T-cell (primary cell): ENCODE results near the gene HNRNPUL2. TPM values are rescaled to one million over a fixed set of nuclear protein-coding genes. Genes with fewer than 3 reads are reported as not detected.
"Not testable (repeated sequence)": the region's sequence is repeated elsewhere in the genome, so short reads cannot be mapped to it uniquely, and the experiment has no call there.

Source experiments
- ATAC-seq, 4 experiments: fragments of 200-7000 bp in 3 of 4; fragments of 150-1000 bp in 1 of 4; cut with Tn5 transposase; replicated peaks in 1 of 4; 1 replicate in 3 of 4; 2 replicates in 1 of 4; pipeline ENCODE4 v1.10.0; 2021; ENCODE audit warnings: moderate library complexity in 3 of 4, mild to moderate bottlenecking in 2 of 4, moderate number of reproducible peaks in 1 of 4
- CTCF ChIA-PET, 2 donors: fragments of 300-600 bp; sonication (Branson Sonifier 250); formaldehyde crosslinking; loops; one replicate each; lab custom pipeline; 2022; ENCODE audit warnings: antibody characterized with exemption in 2 of 2; lab: Charles Lee
- POLR2A ChIA-PET, 2 donors: fragments of 300-600 bp; sonication (Branson Sonifier 250); formaldehyde crosslinking; loops; one replicate each; lab custom pipeline; 2022; ENCODE audit warnings: antibody characterized with exemption in 2 of 2; lab: Charles Lee
- DNase-seq, 35 experiments: peaks; one replicate each; pipeline versions ENCODE4 v3.0.0 to v3.0.0-alpha.2; 2013 to 2023
- H3K27ac ChIP-seq: one replicate; pipeline ENCODE4 v1.5.1; 2013; ENCODE audit warnings: low read length
- H3K27me3 ChIP-seq, 2 experiments: replicated peaks in 1 of 2; 1 replicate in 1 of 2; 2 replicates in 1 of 2; pipeline versions ENCODE4 v1.6.1 to v1.7.0; 2013; ENCODE audit warnings: low read length in 1 of 2, mixed read lengths in 1 of 2; ENCODE audit not compliant: control insufficient read depth in 2 of 2, insufficient read depth in 2 of 2; ENCODE audit errors: extremely low read depth in 1 of 2
- H3K36me3 ChIP-seq, 2 donors: 1 replicate in 1 of 2; 2 replicates in 1 of 2; pipeline versions ENCODE4 v1.6.1 to v1.7.0; 2013; ENCODE audit warnings: low read length in 1 of 2; ENCODE audit not compliant: control insufficient read depth in 2 of 2, insufficient read depth in 1 of 2; ENCODE audit errors: extremely low read depth in 1 of 2
- H3K4me1 ChIP-seq, 2 experiments: 1 replicate in 1 of 2; 2 replicates in 1 of 2; pipeline versions ENCODE4 v1.6.1 to v1.7.0; 2013; ENCODE audit warnings: low read length in 2 of 2, mixed read lengths in 1 of 2; ENCODE audit not compliant: insufficient read depth in 2 of 2, control insufficient read depth in 1 of 2; ENCODE audit errors: extremely low read depth in 1 of 2
- H3K4me3 ChIP-seq, 2 donors: 1 replicate in 1 of 2; 2 replicates in 1 of 2; pipeline versions ENCODE4 v1.5.1 to v1.7.0; 2013; ENCODE audit warnings: mild to moderate bottlenecking in 2 of 2, low read length in 1 of 2, moderate library complexity in 1 of 2; ENCODE audit not compliant: control insufficient read depth in 1 of 2; ENCODE audit errors: extremely low read depth in 1 of 2
- H3K9me3 ChIP-seq: 2 replicates; pipeline ENCODE4 v1.7.0; 2013
- H3K27ac Mint-ChIP-seq, 2 donors: one replicate each; pipeline ENCODE4 v1.8.0; 2020 to 2021; ENCODE audit warnings: mild to moderate bottlenecking in 2 of 2, mixed read lengths in 2 of 2
- H3K27me3 Mint-ChIP-seq, 2 donors: one replicate each; pipeline ENCODE4 v1.8.0; 2021 to 2022; ENCODE audit warnings: mixed read lengths in 2 of 2
- H3K36me3 Mint-ChIP-seq: one replicate; pipeline ENCODE4 v1.8.0; 2021; ENCODE audit warnings: mixed read lengths
- H3K4me1 Mint-ChIP-seq, 3 donors: one replicate each; pipeline ENCODE4 v1.8.0; 2020 to 2022; ENCODE audit warnings: mixed read lengths in 3 of 3, mild to moderate bottlenecking in 1 of 3
- H3K4me3 Mint-ChIP-seq, 3 donors: one replicate each; pipeline ENCODE4 v1.8.0; 2020 to 2022; ENCODE audit warnings: mild to moderate bottlenecking in 3 of 3, mixed read lengths in 3 of 3, moderate library complexity in 3 of 3
- H3K9me3 Mint-ChIP-seq, 3 donors: one replicate each; pipeline ENCODE4 v1.8.0; 2020 to 2022; ENCODE audit warnings: mixed read lengths in 3 of 3
- WGBS: methylation state at CpG from one replicate; pipeline ENCODE4 v1.1.5; 2013; ENCODE audit warnings: missing lambda C conversion rate; ENCODE audit not compliant: insufficient coverage; 5-methylcytosine and 5-hydroxymethylcytosine counted together
- total RNA-seq, 35 experiments: library from RNA in 6 of 35; stranded (reverse) in 6 of 35; fragments of 120-200 nt in 1 of 35; gene quantifications; one replicate each; pipeline versions ENCODE4 v1.2.1 to v1.2.4 and lab custom pipeline; 2013 to 2026

Gene HNRNPUL2
- total RNA-seq, 5 donors from 2014 or later (not counting 1 experiment from before 2014, with no cell fraction given) = 45.8 to 67.8 (median 62.7) TPM

DNA sequence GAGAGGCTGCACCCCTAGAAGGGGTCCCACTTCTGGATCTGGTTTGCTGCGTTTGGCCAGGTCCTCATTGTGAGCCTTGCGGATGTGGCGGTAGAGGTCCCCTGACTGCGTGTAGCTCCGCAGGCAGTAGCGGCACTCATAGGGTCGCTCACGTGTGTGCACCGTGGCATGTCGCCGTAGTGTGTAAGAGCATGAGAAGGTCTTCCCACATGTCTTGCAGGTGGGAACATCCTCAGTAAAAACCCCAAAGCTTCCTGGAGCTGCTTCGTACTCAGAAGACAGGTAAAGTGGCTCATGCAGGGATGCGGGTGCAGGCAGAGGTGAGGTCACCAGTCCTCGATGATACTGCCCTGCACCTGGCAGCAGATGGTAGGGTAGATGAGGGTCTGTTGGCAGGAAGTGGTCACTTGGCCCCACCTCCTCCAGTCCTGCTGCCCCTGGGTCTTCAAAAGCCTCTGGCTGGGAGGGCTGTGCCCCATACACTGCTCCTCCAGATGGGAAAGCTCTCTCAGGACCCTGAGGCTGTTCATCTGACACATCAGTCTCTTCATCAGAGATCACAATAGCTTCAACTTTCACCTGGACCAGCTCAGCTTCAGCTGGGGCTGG lies 25.0 kb upstream of the HNRNPUL2 start:
- H3K4me1 Mint-ChIP-seq = peaks cover 19 to 34% (median 31%) of the 10 kb centered on the region in 3 donors
- H3K4me1 ChIP-seq = peaks cover 4 to 37% of the 10 kb centered on the region in 2 experiments
- ATAC-seq = no peak
- no peaks in the 10 kb centered on the region for H3K9me3 ChIP-seq
- peak overlapping the region; percentile 62 for H3K27ac ChIP-seq
- H3K9me3 Mint-ChIP-seq = no peaks in the 10 kb centered on the region
- peak overlapping the region in 2 of 3 donors; percentile 55 to 83 for H3K4me3 Mint-ChIP-seq
- CTCF ChIA-PET = no interaction called here
- no peak for DNase-seq
- POLR2A ChIA-PET = interaction anchor here in 1 of 2 donors (0.6 kb wide), 1 partner anchor 118 kb away, joined by 4 read pairs; no protein-coding TSS in a partner anchor
- peak overlapping the region; percentile 96 to 99 for H3K27ac Mint-ChIP-seq
- H3K27me3 ChIP-seq = no peaks in the 10 kb centered on the region
- H3K36me3 ChIP-seq = peaks cover 9 to 31% of the 10 kb centered on the region in 2 donors
- peaks cover 12% of the 10 kb centered on the region for H3K36me3 Mint-ChIP-seq
- WGBS = 94% methylated on average over 12 of the region's 14 CpGs
- no peaks in the 10 kb centered on the region for H3K27me3 Mint-ChIP-seq
- H3K4me3 ChIP-seq = no peak overlapping the region

DNA sequence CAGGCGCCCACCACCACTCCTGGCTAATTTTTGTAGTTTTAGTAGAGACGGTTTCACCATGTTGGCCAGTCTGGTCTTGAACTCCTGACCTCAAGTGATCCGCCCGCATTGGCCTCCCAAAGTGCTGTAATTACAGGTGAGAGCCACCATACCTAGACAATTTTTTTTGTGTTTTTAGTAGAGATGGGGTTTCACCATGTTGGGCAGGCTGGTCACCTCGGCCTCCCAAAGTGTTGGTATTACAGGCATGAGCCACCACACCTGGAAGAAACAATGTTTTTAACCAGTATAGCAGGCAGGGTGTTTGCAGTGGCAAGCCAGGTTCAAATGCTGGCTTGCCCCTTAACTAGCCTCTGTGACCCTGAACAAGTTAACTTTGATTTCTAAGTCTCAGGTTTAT lies 22.7 kb upstream of the HNRNPUL2 start:
- H3K4me1 ChIP-seq = peaks cover 4 to 37% of the 10 kb centered on the region in 2 experiments
- H3K4me3 Mint-ChIP-seq, H3K27me3 ChIP-seq, ATAC-seq, POLR2A ChIA-PET, H3K9me3 ChIP-seq, H3K27ac ChIP-seq, H3K4me3 ChIP-seq, DNase-seq, H3K9me3 Mint-ChIP-seq, H3K27me3 Mint-ChIP-seq: not testable (repeated sequence)
- CTCF ChIA-PET = interaction anchor here in 1 of 2 donors (1.0 kb wide), 1 partner anchor 22 kb away, joined by 3 read pairs; the partner anchor contains the start of gene HNRNPUL2
- Mint-ChIP-seq H3K27ac (peak overlapping the region in 1 of 2 donors; percentile 58), H3K4me1 (peaks cover 19 to 34% (median 31%) of the 10 kb centered on the region in 3 donors), H3K36me3 (peaks cover 12% of the 10 kb centered on the region)
- WGBS = 100% methylated on average over 1 of the region's 5 CpGs
- H3K36me3 ChIP-seq = peaks cover 9 to 31% of the 10 kb centered on the region in 2 donors

DNA sequence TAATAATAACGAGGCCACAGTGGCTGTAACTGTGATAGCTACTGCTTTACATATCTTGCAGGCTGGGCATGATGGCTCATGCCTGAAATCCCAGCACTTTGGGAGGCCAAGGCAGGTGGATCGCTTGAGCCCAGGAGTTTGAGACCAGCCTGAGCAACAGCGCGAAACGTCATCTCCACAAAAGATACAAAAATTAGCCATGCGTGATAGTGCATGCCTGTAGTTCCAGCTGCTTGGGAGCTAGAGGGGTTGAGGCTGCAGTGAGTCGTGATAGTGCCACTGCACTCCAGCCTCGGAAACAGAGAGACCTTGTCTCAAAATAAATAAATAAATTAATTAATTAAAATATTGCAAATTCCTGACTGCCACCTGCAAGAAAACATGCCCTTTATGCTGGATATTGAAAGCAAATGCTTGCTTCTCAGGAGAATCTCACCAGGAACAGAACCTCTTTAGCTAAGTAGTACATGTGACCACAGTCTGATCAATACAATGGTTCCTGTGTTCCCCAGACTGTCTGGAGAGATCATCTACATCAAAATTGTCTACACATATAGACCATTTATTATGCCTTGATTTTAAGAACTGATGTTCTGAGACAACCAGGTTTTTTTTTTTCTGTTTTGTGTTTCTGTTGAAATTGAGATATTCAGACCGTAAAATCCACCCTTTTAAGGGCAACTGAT lies 20.4 kb upstream of the HNRNPUL2 start:
- Histone ChIP-seq H3K36me3 (peaks cover 9 to 24% of the 10 kb centered on the region in 2 donors), H3K4me3 (no peak overlapping the region), H3K9me3 (no peaks in the 10 kb centered on the region), H3K27ac (no peak overlapping the region), H3K4me1 (peaks cover 0 to 19% of the 10 kb centered on the region in 2 experiments), H3K27me3 (no peaks in the 10 kb centered on the region)
- peaks cover 9 to 21% (median 16%) of the 10 kb centered on the region in 3 donors for H3K4me1 Mint-ChIP-seq
- H3K36me3 Mint-ChIP-seq = peaks cover 12% of the 10 kb centered on the region
- H3K9me3 Mint-ChIP-seq = no peaks in the 10 kb centered on the region
- ChIA-PET CTCF (interaction anchor here in 1 of 2 donors (0.7 to 1.0 kb wide), 3 partner anchors 137 to 1351 kb away, joined by 3 read pairs; no protein-coding TSS in a partner anchor), POLR2A (interaction anchor here in 1 of 2 donors (0.6 kb wide), 1 partner anchor 71 kb away, joined by 14 read pairs; no protein-coding TSS in a partner anchor)
- WGBS = 93% methylated on average over 2 of the region's 9 CpGs
- DNase-seq (no peak), ATAC-seq (no peak)
- no peak overlapping the region for H3K27ac Mint-ChIP-seq
- no peak overlapping the region for H3K4me3 Mint-ChIP-seq
- no peaks in the 10 kb centered on the region for H3K27me3 Mint-ChIP-seq

DNA sequence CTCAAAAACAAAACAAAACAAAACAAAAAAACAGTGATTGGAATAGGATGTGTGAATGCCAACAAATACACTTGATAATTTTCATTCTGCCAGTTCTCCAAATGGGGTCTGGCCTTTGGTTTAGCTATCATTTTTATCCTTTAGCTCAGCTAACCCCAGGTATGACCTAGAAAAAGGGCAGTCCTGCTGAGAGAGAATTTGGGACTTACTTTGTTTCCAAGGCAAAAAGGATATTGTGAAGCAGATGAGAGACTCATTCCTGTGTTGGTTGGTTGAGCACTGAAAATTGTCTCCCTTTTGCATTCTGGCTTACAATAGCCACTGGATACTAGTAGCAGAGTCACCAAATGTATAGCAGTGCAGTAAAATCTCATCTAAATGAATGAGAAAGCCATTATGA lies 9.9 kb upstream of the HNRNPUL2 start:
- Mint-ChIP-seq H3K4me1 (peaks cover 5 to 7% (median 7%) of the 10 kb centered on the region in 3 donors), H3K27ac (no peak overlapping the region), H3K9me3 (no peaks in the 10 kb centered on the region), H3K4me3 (no peak overlapping the region), H3K27me3 (no peaks in the 10 kb centered on the region), H3K36me3 (peaks cover 22% of the 10 kb centered on the region)
- peaks cover 0 to 3% of the 10 kb centered on the region in 2 experiments for H3K4me1 ChIP-seq
- no peak overlapping the region for H3K27ac ChIP-seq
- CTCF ChIA-PET = interaction anchor here in 1 of 2 donors (0.7 kb wide), 1 partner anchor 125 kb away, joined by 3 read pairs; no protein-coding TSS in a partner anchor
- no peaks in the 10 kb centered on the region for H3K9me3 ChIP-seq
- ATAC-seq (no peak), DNase-seq (no peak)
- POLR2A ChIA-PET = interaction anchor here in 1 of 2 donors (0.6 to 0.7 kb wide), 2 partner anchors 24 to 107 kb away, joined by 3 to 4 read pairs; no protein-coding TSS in a partner anchor
- H3K4me3 ChIP-seq = no peak overlapping the region
- peaks cover 0 to 59% of the 10 kb centered on the region in 2 donors for H3K36me3 ChIP-seq
- H3K27me3 ChIP-seq = no peaks in the 10 kb centered on the region

DNA sequence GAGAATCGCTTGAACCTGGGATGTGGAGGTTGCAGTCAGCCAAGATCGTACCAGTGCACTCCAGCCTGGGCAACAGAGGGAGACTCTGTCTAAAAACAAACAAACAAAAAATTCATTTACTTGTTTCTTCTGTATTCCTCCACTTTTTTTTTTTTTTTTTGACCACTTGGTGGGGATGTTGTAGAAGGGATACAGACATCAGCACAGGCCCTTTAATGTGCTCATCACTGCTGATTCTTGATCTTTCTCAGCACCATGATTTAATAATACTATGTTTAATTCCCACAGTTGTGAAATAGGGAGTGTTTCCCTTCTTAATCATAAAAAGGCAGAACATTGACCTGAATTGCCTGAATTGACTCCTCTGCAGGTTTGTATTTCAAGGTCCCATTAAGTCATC lies 5.6 kb upstream of the HNRNPUL2 start:
- ATAC-seq (no peak), DNase-seq (peak in 1 of 35 experiments; percentile 45)
- H3K27me3 ChIP-seq = no peaks in the 10 kb centered on the region
- no peak overlapping the region for H3K27ac ChIP-seq
- no peak overlapping the region for H3K4me3 Mint-ChIP-seq
- no peaks in the 10 kb centered on the region for H3K9me3 ChIP-seq
- peaks cover 0 to 48% of the 10 kb centered on the region in 2 donors for H3K36me3 ChIP-seq
- peaks cover 9 to 28% of the 10 kb centered on the region in 2 experiments for H3K4me1 ChIP-seq
- no peaks in the 10 kb centered on the region for H3K9me3 Mint-ChIP-seq
- peaks cover 17 to 32% (median 28%) of the 10 kb centered on the region in 3 donors for H3K4me1 Mint-ChIP-seq
- H3K27me3 Mint-ChIP-seq = no peaks in the 10 kb centered on the region
- ChIA-PET POLR2A (no interaction called here), CTCF (interaction anchor here in 1 of 2 donors (0.7 kb wide), 1 partner anchor 46 kb away, joined by 3 read pairs; no protein-coding TSS in a partner anchor)
- WGBS = no CpG with 5 or more reads among the region's 2 CpGs
- peaks cover 17% of the 10 kb centered on the region for H3K36me3 Mint-ChIP-seq
- H3K27ac Mint-ChIP-seq = no peak overlapping the region
- H3K4me3 ChIP-seq = no peak overlapping the region

DNA sequence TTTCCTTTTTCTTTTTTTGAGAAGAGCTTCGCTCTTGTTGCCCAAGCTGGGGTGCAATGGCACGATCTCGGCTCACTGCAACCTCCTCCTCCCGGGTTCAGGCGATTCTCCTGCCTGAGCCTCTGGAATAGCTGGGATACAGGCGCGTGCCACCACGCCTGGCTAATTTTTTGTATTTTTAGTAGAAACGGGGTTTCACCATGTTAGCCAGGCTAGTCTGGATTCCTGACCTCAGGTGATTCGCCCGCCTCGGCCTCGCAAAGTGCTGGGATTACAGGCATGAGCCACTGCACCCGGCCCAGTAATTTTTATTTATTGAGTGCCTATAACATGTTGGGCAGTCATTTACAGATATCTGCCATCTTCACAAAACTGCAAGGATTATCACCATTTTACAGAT lies 2.8 kb upstream of the HNRNPUL2 start:
- not testable (repeated sequence) for H3K27me3 ChIP-seq, ATAC-seq, H3K9me3 ChIP-seq, H3K9me3 Mint-ChIP-seq, DNase-seq, H3K27me3 Mint-ChIP-seq, H3K27ac ChIP-seq
- 93% methylated on average over 11 of the region's 14 CpGs for WGBS
- ChIA-PET CTCF (interaction anchor here (0.6 to 1.0 kb wide), 4 partner anchors 24 to 124 kb away, joined by 3 to 9 read pairs (median 6); partner anchors contain the start of gene ZBTB3 (in 1 of the 2)), POLR2A (interaction anchor here (0.5 to 1.1 kb wide), 6 partner anchors 19 to 1522 kb away, joined by 3 to 9 read pairs (median 3); partner anchors contain the start of gene POLR2G (in 1 of the 2))
- Mint-ChIP-seq H3K27ac (peak overlapping the region; percentile 16 to 63), H3K4me1 (peaks cover 30 to 43% (median 40%) of the 10 kb centered on the region in 3 donors), H3K36me3 (peaks cover 22% of the 10 kb centered on the region), H3K4me3 (peak overlapping the region; percentile 73 to 98 (median 98))
- peaks cover 14 to 41% of the 10 kb centered on the region in 2 experiments for H3K4me1 ChIP-seq
- H3K4me3 ChIP-seq = peak overlapping the region in 1 of 2 donors; percentile 2
- H3K36me3 ChIP-seq = peaks cover 0 to 28% of the 10 kb centered on the region in 2 donors
